Measurements from ENCODE around the gene TSPO. TPM values are rescaled to one million over a fixed set of nuclear protein-coding genes. Genes with fewer than 3 reads are reported as not detected.

The TSPO gene
- total RNA-seq, 1 experiment from 2014 or later = 44.6 TPM

GRCh38 chr22:43154887-43155536 lies 3.7 kb downstream of the TSPO start:
- intact Hi-C loops (cut with micrococcal nuclease; ENCODE audit: unreplicated experiment) = no loop called here
- CTCF ChIA-PET = no interaction called here

GRCh38 chr22:43155789-43156188 lies 4.4 kb downstream of the TSPO start:
- Mint-ChIP-seq H3K36me3 (ENCODE audit: insufficient read depth, unreplicated experiment) (no peaks in the 10 kb centered on the region), H3K4me1 (ENCODE audit: low read depth, unreplicated experiment) (peaks cover 7% of the 10 kb centered on the region), H3K27me3 (ENCODE audit: insufficient read depth, unreplicated experiment) (no peaks in the 10 kb centered on the region), H3K27ac (ENCODE audit: unreplicated experiment) (no peak overlapping the region), H3K9me3 (ENCODE audit: unreplicated experiment) (no peaks in the 10 kb centered on the region), H3K4me3 (ENCODE audit: unreplicated experiment) (no peak overlapping the region)
- ChIA-PET CTCF (no interaction called here), POLR2A (no interaction called here)
- Histone ChIP-seq H3K4me3 (ENCODE audit: low read depth, low read length) (no peak overlapping the region), H3K9me3 (no peaks in the 10 kb centered on the region), H3K36me3 (ENCODE audit: control insufficient read depth, insufficient read depth, low read length) (no peaks in the 10 kb centered on the region), H3K27me3 (replicated peaks; ENCODE audit: control insufficient read depth, insufficient read depth, low read length) (no peaks in the 10 kb centered on the region), H3K4me1 (peaks cover 6% of the 10 kb centered on the region; the same call in 1 of the 2 replicates)
- BruUV-seq (replicated peaks) = no TSS peak
- TF ChIP-seq CTCF (IDR thresholded peaks at IDR 0.05; ENCODE audit: insufficient read depth in 1 of 2, low read depth in 1 of 2, low read length in 1 of 2, severe bottlenecking in 1 of 2, unreplicated experiment in 1 of 2) = no peak
- intact Hi-C loops (cut with micrococcal nuclease; ENCODE audit: unreplicated experiment) = no loop called here
- no peak for DNase-seq

More at GRCh38 chr22:43154887-43155536, 3.7 kb downstream of the TSPO start:
- Histone ChIP-seq H3K36me3 (ENCODE audit: control insufficient read depth, insufficient read depth, low read length) (no peaks in the 10 kb centered on the region), H3K4me3 (ENCODE audit: low read depth, low read length) (no peak overlapping the region), H3K4me1 (peaks cover 6% of the 10 kb centered on the region; the same call in 1 of the 2 replicates), H3K27me3 (replicated peaks; ENCODE audit: control insufficient read depth, insufficient read depth, low read length) (no peaks in the 10 kb centered on the region), H3K9me3 (no peaks in the 10 kb centered on the region)
- POLR2A ChIA-PET = no interaction called here
- Mint-ChIP-seq H3K27ac (ENCODE audit: unreplicated experiment) (no peak overlapping the region), H3K4me1 (ENCODE audit: low read depth, unreplicated experiment) (peaks cover 7% of the 10 kb centered on the region), H3K36me3 (ENCODE audit: insufficient read depth, unreplicated experiment) (no peaks in the 10 kb centered on the region), H3K27me3 (ENCODE audit: insufficient read depth, unreplicated experiment) (no peaks in the 10 kb centered on the region), H3K9me3 (ENCODE audit: unreplicated experiment) (no peaks in the 10 kb centered on the region), H3K4me3 (ENCODE audit: unreplicated experiment) (no peak overlapping the region)
- BruUV-seq (replicated peaks) = no TSS peak
- TF ChIP-seq CTCF (IDR thresholded peaks at IDR 0.05; ENCODE audit: insufficient read depth in 1 of 2, low read depth in 1 of 2, low read length in 1 of 2, severe bottlenecking in 1 of 2, unreplicated experiment in 1 of 2) = no peak
- DNase-seq = no peak

GRCh38 chr22:43156413-43156812 lies 5.1 kb downstream of the TSPO start:
- Mint-ChIP-seq H3K27ac (ENCODE audit: unreplicated experiment) (no peak overlapping the region), H3K4me1 (ENCODE audit: low read depth, unreplicated experiment) (peaks cover 7% of the 10 kb centered on the region), H3K27me3 (ENCODE audit: insufficient read depth, unreplicated experiment) (no peaks in the 10 kb centered on the region), H3K36me3 (ENCODE audit: insufficient read depth, unreplicated experiment) (no peaks in the 10 kb centered on the region), H3K9me3 (ENCODE audit: unreplicated experiment) (no peaks in the 10 kb centered on the region), H3K4me3 (ENCODE audit: unreplicated experiment) (no peak overlapping the region)
- Histone ChIP-seq H3K4me3 (ENCODE audit: low read depth, low read length) (no peak overlapping the region), H3K27me3 (replicated peaks; ENCODE audit: control insufficient read depth, insufficient read depth, low read length) (no peaks in the 10 kb centered on the region), H3K9me3 (no peaks in the 10 kb centered on the region), H3K36me3 (ENCODE audit: control insufficient read depth, insufficient read depth, low read length) (no peaks in the 10 kb centered on the region), H3K4me1 (peaks cover 6% of the 10 kb centered on the region; the same call in 1 of the 2 replicates)
- TF ChIP-seq CTCF (IDR thresholded peaks at IDR 0.05; ENCODE audit: insufficient read depth in 1 of 2, low read depth in 1 of 2, low read length in 1 of 2, severe bottlenecking in 1 of 2, unreplicated experiment in 1 of 2) = no peak
- ChIA-PET POLR2A (no interaction called here), CTCF (no interaction called here)
- no peak for DNase-seq
- BruUV-seq (replicated peaks) = no TSS peak
- intact Hi-C loops (cut with micrococcal nuclease; ENCODE audit: unreplicated experiment) = no loop called here

Measured in Caco-2 (cell line).